IMR-90 (cell line): Measurements from ENCODE around the gene RSL1D1. TPM values are rescaled to one million over a fixed set of nuclear protein-coding genes. Genes with fewer than 3 reads are reported as not detected.
"Not testable (repeated sequence)": the region's sequence is repeated elsewhere in the genome, so short reads cannot be mapped to it uniquely, and the experiment has no call there.

Experiments used
- ATAC-seq: fragments of 200-7000 bp; cut with Tn5 transposase; 2 replicates; pipeline ENCODE4 v1.9.1; 2020; ENCODE audit warnings: low read depth, mild to moderate bottlenecking, moderate library complexity
- BruUV-seq: library from RNA; stranded (reverse); fragments of 400-500 nt; replicated peaks from 2 replicates; lab custom pipeline; 2021; lab: Mats Ljungman, UMichigan
- CTCF ChIA-PET: fragments of 300-600 bp; formaldehyde crosslinking; extraction: SDS; loops from one replicate; lab custom pipeline; 2021; ENCODE audit warnings: antibody characterized with exemption; lab: Yijun Ruan, JAX
- POLR2A ChIA-PET: fragments of 300-600 bp; sonication (Branson Sonifier 250); formaldehyde crosslinking; loops from one replicate; lab custom pipeline; 2022; ENCODE audit warnings: antibody characterized with exemption; ENCODE audit not compliant: unreplicated experiment; lab: Charles Lee
- DNase-seq: peaks from one replicate; pipeline ENCODE4 v3.0.0; 2013
- H2AFZ ChIP-seq: replicated peaks from 2 replicates; pipeline ENCODE3; 2013; ENCODE audit warnings: low read length, mild to moderate bottlenecking; ENCODE audit not compliant: poor library complexity
- H2AK5ac ChIP-seq: 2 replicates; pipeline ENCODE4 v1.6.1; 2013; ENCODE audit warnings: low read depth, low read length, inconsistent platforms
- H2AK9ac ChIP-seq: replicated peaks from 2 replicates; pipeline ENCODE3; 2013; ENCODE audit warnings: mild to moderate bottlenecking, low read depth, low read length, moderate library complexity; ENCODE audit not compliant: poor library complexity
- H2BK120ac ChIP-seq: 2 replicates; pipeline ENCODE4 v1.6.1; 2013; ENCODE audit warnings: low read depth, low read length, inconsistent platforms
- H2BK15ac ChIP-seq: 3 replicates; pipeline ENCODE4 v1.6.1; 2013; ENCODE audit warnings: low read depth, low read length, inconsistent platforms
- H2BK20ac ChIP-seq: 2 replicates; pipeline ENCODE4 v1.6.1; 2013; ENCODE audit warnings: low read depth, mild to moderate bottlenecking, inconsistent platforms, low read length, moderate library complexity
- H2BK5ac ChIP-seq: 2 replicates; pipeline ENCODE4 v1.6.1; 2013; ENCODE audit warnings: mild to moderate bottlenecking, low read depth, low read length, inconsistent platforms; ENCODE audit not compliant: poor library complexity, severe bottlenecking
- H3K14ac ChIP-seq: replicated peaks from 2 replicates; pipeline ENCODE4 v1.6.1; 2013; ENCODE audit warnings: low read depth, low read length, inconsistent platforms
- H3K18ac ChIP-seq: 2 replicates; pipeline ENCODE4 v1.6.1; 2013; ENCODE audit warnings: low read depth, low read length, control low read depth
- H3K23ac ChIP-seq: 2 replicates; pipeline ENCODE4 v1.6.1; 2013; ENCODE audit warnings: low read depth, low read length, inconsistent platforms
- H3K27ac ChIP-seq: 2 replicates; pipeline ENCODE4 v1.5.1; 2013; ENCODE audit warnings: mild to moderate bottlenecking, control low read depth, low read length; ENCODE audit not compliant: insufficient read depth
- H3K27me3 ChIP-seq: 2 replicates; pipeline ENCODE4 v1.6.1; 2013; ENCODE audit warnings: low read length; ENCODE audit not compliant: control insufficient read depth, insufficient read depth
- H3K36me3 ChIP-seq: 2 replicates; pipeline ENCODE4 v1.6.1; 2013; ENCODE audit warnings: low read length, mixed read lengths; ENCODE audit not compliant: control insufficient read depth, insufficient read depth
- H3K4ac ChIP-seq: 2 replicates; pipeline ENCODE4 v1.6.1; 2013; ENCODE audit warnings: low read depth, low read length, inconsistent platforms
- H3K4me1 ChIP-seq: 2 replicates; pipeline ENCODE4 v1.6.1; 2013; ENCODE audit warnings: low read length, mixed read lengths; ENCODE audit not compliant: control insufficient read depth, insufficient read depth
- H3K4me2 ChIP-seq: 2 replicates; pipeline ENCODE4 v1.6.1; 2013; ENCODE audit warnings: low read depth, mild to moderate bottlenecking, control low read depth, low read length, moderate library complexity
- H3K4me3 ChIP-seq: 2 replicates; pipeline ENCODE4 v1.5.1; 2013; ENCODE audit warnings: low read depth, mild to moderate bottlenecking, control low read depth, low read length, moderate library complexity; ENCODE audit not compliant: insufficient read depth
- H3K56ac ChIP-seq: 2 replicates; pipeline ENCODE4 v1.6.1; 2013; ENCODE audit warnings: low read length, inconsistent platforms; ENCODE audit not compliant: insufficient read depth; ENCODE audit errors: extremely low read depth
- H3K79me1 ChIP-seq, 2 experiments: 2 replicates each; pipeline ENCODE4 v1.6.1; 2013; ENCODE audit warnings: low read length in 2 of 2, inconsistent platforms in 1 of 2, low read depth in 1 of 2
- H3K9ac ChIP-seq: 2 replicates; pipeline ENCODE4 v1.6.1; 2013; ENCODE audit warnings: low read depth, low read length, control low read depth
- H3K9me1 ChIP-seq: 2 replicates; pipeline ENCODE4 v1.6.1; 2013; ENCODE audit warnings: low read length, inconsistent platforms; ENCODE audit not compliant: insufficient read depth
- H3K9me3 ChIP-seq: 2 replicates; pipeline ENCODE4 v1.6.1; 2013; ENCODE audit warnings: low read length; ENCODE audit not compliant: control insufficient read depth, insufficient read depth
- H4K20me1 ChIP-seq: 2 replicates; pipeline ENCODE4 v1.6.1; 2013; ENCODE audit warnings: low read length, inconsistent platforms; ENCODE audit not compliant: insufficient read depth
- H4K5ac ChIP-seq: 2 replicates; pipeline ENCODE4 v1.6.1; 2013; ENCODE audit warnings: mild to moderate bottlenecking, low read depth, low read length, control low read depth
- H4K8ac ChIP-seq, 2 experiments: 2 replicates each; pipeline ENCODE4 v1.6.1; 2013; ENCODE audit warnings: low read depth in 2 of 2, low read length in 2 of 2, control low read depth in 1 of 2, inconsistent platforms in 1 of 2
- H4K91ac ChIP-seq: 2 replicates; pipeline ENCODE4 v1.6.1; 2013; ENCODE audit warnings: low read depth, low read length, inconsistent platforms; ENCODE audit not compliant: insufficient read depth
- WGBS, 2 experiments: methylation state at CpG; one replicate each; pipeline versions ENCODE4 v1.1.5 to v1.1.7; 2013; ENCODE audit warnings: missing lambda C conversion rate in 2 of 2; ENCODE audit not compliant: insufficient read length in 1 of 2; ENCODE audit errors: extremely low coverage in 2 of 2; 5-methylcytosine and 5-hydroxymethylcytosine counted together
- dilution Hi-C: fragments of 300-500 bp; cut with HindIII; formaldehyde crosslinking; loops from one replicate; pipeline ENCODE4 v1.14.3; 2018; ENCODE audit warnings: low sequenced_read_pairs; ENCODE audit not compliant: unreplicated experiment
- in situ Hi-C: fragments of 300-500 bp; cut with MboI; formaldehyde crosslinking; loops from 3 replicates; pipeline ENCODE4 v1.14.3; 2019; ENCODE audit warnings: low sequenced_read_pairs, inconsistent platforms, mixed read lengths
- intact Hi-C: fragments of 100-400 bp; cut with micrococcal nuclease; formaldehyde crosslinking; loops from 2 replicates; pipeline ENCODE4 v1.10.0; 2022
- polyA plus RNA-seq, 3 experiments: library from polyadenylated mRNA; depleted of rRNA; stranded (reverse); fragments of >200 nt; gene quantifications; 2 replicates each; pipeline ENCODE4 v1.2.3, GENCODE V29; 2012; ENCODE audit warnings: low replicate concordance in 1 of 3
- total RNA-seq: library from RNA; depleted of rRNA; stranded (reverse); fragments of >200 nt; gene quantifications from 2 replicates; pipeline ENCODE4 v1.2.3, GENCODE V29; 2012
- TF ChIP-seq, protein P1 (sequence below): fragments of 150-350 bp; IDR thresholded peaks from 2 replicates; pipeline ENCODE4 v1.6.1; 2017; ENCODE audit warnings: mild to moderate bottlenecking, antibody characterized with exemption, low read length, low read depth

The RSL1D1 gene
- total and polyA plus RNA-seq, 2 of the 4 experiments (the other 2 are of a cell fraction) = 63.8 to 77.4 TPM

DNA sequence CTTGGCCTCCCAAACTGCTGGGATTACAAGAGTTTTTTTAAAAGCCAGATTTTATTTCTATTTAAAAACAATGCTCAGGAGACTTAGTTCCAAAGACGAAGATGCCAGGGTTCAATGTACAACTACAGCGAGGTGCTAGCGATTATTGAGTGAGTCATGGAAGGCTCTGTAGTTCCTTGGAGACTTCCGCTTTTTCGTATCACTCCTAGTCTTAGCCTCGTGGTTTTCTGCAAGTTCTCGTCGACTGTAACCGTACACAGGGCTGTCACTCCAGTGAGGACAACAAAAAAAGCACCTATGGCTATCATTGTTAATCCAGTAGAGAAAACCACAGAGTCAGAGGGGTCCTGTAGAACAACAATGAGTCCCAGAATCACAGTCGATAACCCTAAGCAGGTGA is 31.5 kb downstream of the RSL1D1 start:
- Histone ChIP-seq H3K14ac (no peak overlapping the region), H2AK9ac (no peak overlapping the region), H3K56ac (no peak overlapping the region), H4K5ac (no peak overlapping the region), H3K9me3 (no peaks in the 10 kb centered on the region), H3K18ac (no peak overlapping the region), H3K9me1 (no peaks in the 10 kb centered on the region), H2BK15ac (no peak overlapping the region), H3K4me3 (no peak overlapping the region), H3K27me3 (no peaks in the 10 kb centered on the region), H3K4me2 (no peak overlapping the region), H4K20me1 (no peaks in the 10 kb centered on the region), H3K79me1 (no peaks in the 10 kb centered on the region), H3K27ac (no peak overlapping the region), H2BK120ac (no peak overlapping the region), H2AK5ac (no peak overlapping the region), H3K4me1 (no peaks in the 10 kb centered on the region), H3K9ac (no peak overlapping the region), H2BK20ac (no peak overlapping the region), H4K91ac (no peak overlapping the region), H2BK5ac (no peak overlapping the region), H3K23ac (no peak overlapping the region), H3K4ac (no peak overlapping the region), H4K8ac (no peak overlapping the region), H2AFZ (no peak overlapping the region), H3K36me3 (no peaks in the 10 kb centered on the region)
- CTCF ChIA-PET = no interaction called here
- TF ChIP-seq, protein P1, sequence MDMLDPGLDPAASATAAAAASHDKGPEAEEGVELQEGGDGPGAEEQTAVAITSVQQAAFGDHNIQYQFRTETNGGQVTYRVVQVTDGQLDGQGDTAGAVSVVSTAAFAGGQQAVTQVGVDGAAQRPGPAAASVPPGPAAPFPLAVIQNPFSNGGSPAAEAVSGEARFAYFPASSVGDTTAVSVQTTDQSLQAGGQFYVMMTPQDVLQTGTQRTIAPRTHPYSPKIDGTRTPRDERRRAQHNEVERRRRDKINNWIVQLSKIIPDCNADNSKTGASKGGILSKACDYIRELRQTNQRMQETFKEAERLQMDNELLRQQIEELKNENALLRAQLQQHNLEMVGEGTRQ = no peak
- DNase-seq = no peak
- WGBS, 2 experiments = 79% methylated on average over 4 of the region's 10 CpGs; no CpG with 5 or more reads in 1 of the 2 experiments
- no peak for ATAC-seq
- BruUV-seq = no TSS peak
- intact Hi-C loops = loop anchor here (10.0 kb wide), 1 partner anchor 175 kb away; no protein-coding TSS in a partner anchor
- in situ Hi-C loops = loop anchor here (10.0 to 25.0 kb wide), 2 partner anchors 415 to 857 kb away; no protein-coding TSS in a partner anchor
- dilution Hi-C loops = no loop called here
- POLR2A ChIA-PET = no interaction called here

DNA sequence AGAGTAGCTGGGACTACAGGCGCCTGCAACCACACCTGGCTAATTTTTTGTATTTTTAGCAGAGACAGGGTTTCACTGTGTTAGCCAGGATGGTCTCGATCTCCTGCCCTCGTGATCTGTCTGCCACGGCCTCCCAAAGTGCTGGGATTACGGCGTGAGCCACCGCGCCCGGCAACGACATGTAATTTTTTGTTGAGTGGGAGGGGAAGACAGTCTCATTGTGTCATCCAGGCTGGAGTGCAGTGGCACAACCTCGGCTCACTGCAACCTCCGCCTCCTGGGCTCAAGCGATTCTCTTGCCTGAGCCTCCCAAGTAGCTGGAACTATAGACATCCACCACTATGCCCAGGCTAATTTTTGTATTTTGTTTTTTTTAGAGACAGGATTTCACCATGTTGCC is 32.4 kb downstream of the RSL1D1 start:
- H3K79me1 ChIP-seq, H3K9me1 ChIP-seq, H4K8ac ChIP-seq, H3K9me3 ChIP-seq, H2AK5ac ChIP-seq, BruUV-seq, POLR2A ChIA-PET, H4K20me1 ChIP-seq, H3K14ac ChIP-seq, H3K9ac ChIP-seq, H2BK15ac ChIP-seq, H4K91ac ChIP-seq, H3K27ac ChIP-seq, H2BK120ac ChIP-seq, H4K5ac ChIP-seq, H3K27me3 ChIP-seq, H3K23ac ChIP-seq, H3K4me3 ChIP-seq, DNase-seq, H3K4ac ChIP-seq, H3K4me1 ChIP-seq, H3K56ac ChIP-seq, ATAC-seq, H2AFZ ChIP-seq, H3K36me3 ChIP-seq, H2BK5ac ChIP-seq, H2AK9ac ChIP-seq, H3K4me2 ChIP-seq, dilution Hi-C loops, CTCF ChIA-PET, H3K18ac ChIP-seq, H2BK20ac ChIP-seq: not testable (repeated sequence)
- intact Hi-C loops = loop anchor here (10.0 kb wide), 1 partner anchor 174 kb away; no protein-coding TSS in a partner anchor
- WGBS, 2 experiments = 100% methylated on average over 1 of the region's 13 CpGs; no CpG with 5 or more reads in 1 of the 2 experiments
- in situ Hi-C loops = loop anchor here (10.0 to 25.0 kb wide), 2 partner anchors 414 to 857 kb away; no protein-coding TSS in a partner anchor
